ENCODE measurements around the gene NR2F1-AS1.

DNA sequence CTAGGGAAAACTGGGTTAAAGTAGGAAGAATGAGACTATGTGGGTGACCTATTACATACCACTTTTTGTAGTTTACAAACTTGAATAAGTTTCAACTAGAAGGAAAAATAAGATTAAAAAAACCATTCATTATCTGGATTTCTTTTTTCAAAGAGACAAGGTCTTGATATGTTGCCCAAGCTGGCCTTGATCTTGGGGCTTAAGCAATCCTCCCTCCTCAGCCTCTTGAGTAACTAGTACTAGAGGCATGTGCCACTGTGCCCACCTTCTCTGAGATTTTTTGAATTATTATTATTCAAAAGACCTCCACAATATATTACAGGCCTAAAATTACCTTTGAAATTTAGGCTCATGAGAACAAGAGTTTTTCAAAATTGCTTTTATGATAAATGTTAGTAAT is 63.2 kb downstream of the NR2F1-AS1 start:
- TF ChIP-seq, protein P1, sequence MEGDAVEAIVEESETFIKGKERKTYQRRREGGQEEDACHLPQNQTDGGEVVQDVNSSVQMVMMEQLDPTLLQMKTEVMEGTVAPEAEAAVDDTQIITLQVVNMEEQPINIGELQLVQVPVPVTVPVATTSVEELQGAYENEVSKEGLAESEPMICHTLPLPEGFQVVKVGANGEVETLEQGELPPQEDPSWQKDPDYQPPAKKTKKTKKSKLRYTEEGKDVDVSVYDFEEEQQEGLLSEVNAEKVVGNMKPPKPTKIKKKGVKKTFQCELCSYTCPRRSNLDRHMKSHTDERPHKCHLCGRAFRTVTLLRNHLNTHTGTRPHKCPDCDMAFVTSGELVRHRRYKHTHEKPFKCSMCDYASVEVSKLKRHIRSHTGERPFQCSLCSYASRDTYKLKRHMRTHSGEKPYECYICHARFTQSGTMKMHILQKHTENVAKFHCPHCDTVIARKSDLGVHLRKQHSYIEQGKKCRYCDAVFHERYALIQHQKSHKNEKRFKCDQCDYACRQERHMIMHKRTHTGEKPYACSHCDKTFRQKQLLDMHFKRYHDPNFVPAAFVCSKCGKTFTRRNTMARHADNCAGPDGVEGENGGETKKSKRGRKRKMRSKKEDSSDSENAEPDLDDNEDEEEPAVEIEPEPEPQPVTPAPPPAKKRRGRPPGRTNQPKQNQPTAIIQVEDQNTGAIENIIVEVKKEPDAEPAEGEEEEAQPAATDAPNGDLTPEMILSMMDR (IDR thresholded peaks at IDR 0.05 in 4 of 5, conservative IDR thresholded peaks at IDR 0.05 in 1 of 5): no peak
- no peak for TF ChIP-seq POLR2A (IDR thresholded peaks at IDR 0.05)

Measured in gastrocnemius medialis (tissue), 4 donors.